Uterus (tissue), 4 donors: Measurements from ENCODE around the gene AEBP2. TPM values are rescaled to one million over a fixed set of nuclear protein-coding genes. Genes with fewer than 3 reads are reported as not detected.

ENCODE experiments used
- DNase-seq, 2 donors: peaks; one replicate each; pipeline ENCODE4 v3.0.0-alpha.2; 2019 to 2020
- H3K27ac ChIP-seq, 2 donors: fragments of 200-600 bp; sonication (generic); 1 replicate in 1 of 2; 2 replicates in 1 of 2; pipeline ENCODE4 v1.5.1; 2016 to 2018
- H3K27me3 ChIP-seq, 2 donors: fragments of 200-600 bp; sonication (generic); one replicate each; pipeline ENCODE4 v1.5.1; 2018 to 2019; ENCODE audit warnings: control low read depth in 1 of 2
- H3K36me3 ChIP-seq, 2 donors: fragments of 200-600 bp; sonication (generic); one replicate each; pipeline ENCODE4 v1.5.1; 2019; ENCODE audit warnings: control low read depth in 1 of 2
- H3K4me1 ChIP-seq, 2 donors: fragments of 200-600 bp; sonication (generic); one replicate each; pipeline ENCODE4 v1.5.1; 2018 to 2019; ENCODE audit warnings: control low read depth in 1 of 2
- H3K4me3 ChIP-seq, 2 donors: fragments of 200-600 bp; sonication (generic); 1 replicate in 1 of 2; 2 replicates in 1 of 2; pipeline ENCODE4 v1.5.1; 2018 to 2019; ENCODE audit warnings: mild to moderate bottlenecking in 1 of 2
- H3K9me3 ChIP-seq, 2 donors: fragments of 200-600 bp; sonication (generic); one replicate each; pipeline ENCODE4 v1.5.1; 2019; ENCODE audit warnings: control low read depth in 1 of 2
- CTCF ChIP-seq, 4 experiments: fragments of 200-600 bp in 2 of 4; fragments of 450-650 bp in 2 of 4; sonication (generic) in 2 of 4; IDR thresholded peaks; one replicate each; pipeline ENCODE4 v1.5.1; 2016 to 2019; ENCODE audit warnings: antibody characterized with exemption in 4 of 4, mild to moderate bottlenecking in 2 of 4, moderate library complexity in 1 of 4
- POLR2A ChIP-seq, 2 donors: fragments of 450-650 bp; IDR thresholded peaks; one replicate each; pipeline ENCODE4 v1.6.1; 2016; ENCODE audit warnings: antibody characterized with exemption in 2 of 2, mild to moderate bottlenecking in 1 of 2, moderate library complexity in 1 of 2
- intact Hi-C: fragments of 100-400 bp; cut with DNase I; formaldehyde crosslinking; loops from one replicate; pipeline ENCODE4 v1.15.1; 2023; ENCODE audit warnings: low total_unique reads
- total RNA-seq, 4 donors: library from RNA; depleted of rRNA in 3 of 4; stranded (reverse); fragments of >200 nt in 3 of 4; gene quantifications; one replicate each; pipeline versions ENCODE4 v1.1.0 to v1.2.4, GENCODE V29; 2014 to 2023
- donor health status: DM: yes; HTN: yes; CAD: no.

The AEBP2 gene
- total RNA-seq, 4 donors from 2014 or later, result 16.7 to 95.8 (median 69.1) TPM

GRCh38 chr12:19431407-19432308 is 7.6 kb upstream of the AEBP2 start:
- no peak for DNase-seq
- Histone ChIP-seq H3K27me3 (no peaks in the 10 kb centered on the region), H3K4me1 (no peaks in the 10 kb centered on the region), H3K9me3 (no peaks in the 10 kb centered on the region), H3K4me3 (no peak overlapping the region), H3K36me3 (no peaks in the 10 kb centered on the region), H3K27ac (no peak overlapping the region)
- TF ChIP-seq CTCF (IDR thresholded peaks at IDR 0.05) (no peak), POLR2A (IDR thresholded peaks at IDR 0.05) (no peak)
- intact Hi-C loops, result no loop called here

- TF ChIP-seq POLR2A (IDR thresholded peaks at IDR 0.05) (no peak), CTCF (IDR thresholded peaks at IDR 0.05) (no peak)
- Histone ChIP-seq H3K27me3 (no peaks in the 10 kb centered on the region), H3K4me1 (no peaks in the 10 kb centered on the region), H3K27ac (no peak overlapping the region), H3K9me3 (no peaks in the 10 kb centered on the region), H3K36me3 (no peaks in the 10 kb centered on the region), H3K4me3 (no peak overlapping the region)
- intact Hi-C loops, result no loop called here
- DNase-seq, result no peak
These were observed 6.8 kb upstream of the AEBP2 start for GRCh38 chr12:19432309-19433170.

GRCh38 chr12:19434538-19434937 is 4.8 kb upstream of the AEBP2 start:
- Histone ChIP-seq H3K4me1 (no peaks in the 10 kb centered on the region), H3K4me3 (no peak overlapping the region), H3K27ac (no peak overlapping the region), H3K27me3 (no peaks in the 10 kb centered on the region), H3K9me3 (no peaks in the 10 kb centered on the region), H3K36me3 (no peaks in the 10 kb centered on the region)
- intact Hi-C loops, result no loop called here
- no peak for DNase-seq
- TF ChIP-seq POLR2A (IDR thresholded peaks at IDR 0.05), result no peak
- no peak for TF ChIP-seq CTCF (IDR thresholded peaks at IDR 0.05)

- TF ChIP-seq CTCF (IDR thresholded peaks at IDR 0.05), result no peak
- TF ChIP-seq POLR2A (IDR thresholded peaks at IDR 0.05), result no peak
- no peak for DNase-seq
- no peak overlapping the region for H3K27ac ChIP-seq
- intact Hi-C loops, result no loop called here
- no peaks in the 10 kb centered on the region for H3K9me3 ChIP-seq
- no peaks in the 10 kb centered on the region for H3K36me3 ChIP-seq
- no peaks in the 10 kb centered on the region for H3K4me1 ChIP-seq
- H3K4me3 ChIP-seq, result no peak overlapping the region
- no peaks in the 10 kb centered on the region for H3K27me3 ChIP-seq
These were observed 3.3 kb upstream of the AEBP2 start for GRCh38 chr12:19435831-19436497.
